Breast epithelium (tissue), 4 donors: ENCODE data around the gene JAKMIP2. TPM values are rescaled to one million over a fixed set of nuclear protein-coding genes. Genes with fewer than 3 reads are reported as not detected.

Experiments
- DNase-seq, 2 donors: peaks; one replicate each; pipeline ENCODE4 v3.0.0-alpha.2; 2019; ENCODE audit warnings: low spot score in 2 of 2
- H3K27ac ChIP-seq, 2 donors: fragments of 200-600 bp; sonication (generic) in 1 of 2; one replicate each; pipeline ENCODE4 v1.5.1; 2016 to 2019; ENCODE audit warnings: mild to moderate bottlenecking in 1 of 2
- H3K27me3 ChIP-seq, 2 donors: fragments of 200-600 bp; sonication (generic) in 1 of 2; one replicate each; pipeline versions ENCODE4 v1.5.1 to v1.6.0; 2017 to 2019; ENCODE audit warnings: control low read depth in 1 of 2, mild to moderate bottlenecking in 1 of 2
- H3K36me3 ChIP-seq: fragments of 200-600 bp; one replicate; pipeline ENCODE4 v1.5.1; 2019
- H3K4me1 ChIP-seq, 2 donors: fragments of 200-600 bp; sonication (generic); one replicate each; pipeline ENCODE4 v1.5.1; 2016 to 2019; ENCODE audit warnings: control low read depth in 1 of 2
- H3K4me3 ChIP-seq, 3 donors: fragments of 200-600 bp; sonication (generic); 1 replicate in 2 of 3; 2 replicates in 1 of 3; pipeline ENCODE4 v1.5.1; 2016 to 2019; ENCODE audit warnings: mild to moderate bottlenecking in 3 of 3, moderate library complexity in 2 of 3
- H3K9me3 ChIP-seq, 2 donors: fragments of 200-600 bp; sonication (generic) in 1 of 2; one replicate each; pipeline ENCODE4 v1.5.1; 2016 to 2019; ENCODE audit warnings: control low read depth in 1 of 2
- CTCF ChIP-seq, 3 donors: fragments of 450-650 bp; IDR thresholded peaks; one replicate each; pipeline ENCODE4 v1.5.1; 2016 to 2017; ENCODE audit warnings: antibody characterized with exemption in 3 of 3, mild to moderate bottlenecking in 3 of 3, moderate library complexity in 3 of 3
- POLR2A ChIP-seq: fragments of 450-650 bp; IDR thresholded peaks from one replicate; pipeline ENCODE4 v1.6.1; 2016; ENCODE audit warnings: antibody characterized with exemption, mild to moderate bottlenecking, moderate library complexity
- POLR2AphosphoS5 ChIP-seq, 3 donors: sonication (generic); formaldehyde crosslinking; IDR thresholded peaks; one replicate each; pipeline ENCODE4 v1.6.1; 2017; ENCODE audit warnings: antibody characterized with exemption in 3 of 3
- intact Hi-C: fragments of 100-400 bp; cut with DNase I; formaldehyde crosslinking; loops from one replicate; pipeline ENCODE4 v1.15.1; 2023; ENCODE audit warnings: low total_unique reads
- total RNA-seq, 3 donors: library from RNA; depleted of rRNA; stranded (reverse); fragments of >200 nt; gene quantifications; one replicate each; pipeline ENCODE4 v1.1.0, GENCODE V29; 2016

The JAKMIP2 gene
- total RNA-seq, 3 donors from 2014 or later, result under 0.01 to 0.73 (median 0.64) TPM

GRCh38 chr5:147575598-147575997, 206.9 kb downstream of the JAKMIP2 start:
- TF ChIP-seq POLR2A (no peak), CTCF (IDR thresholded peaks at IDR 0.05) (no peak), POLR2AphosphoS5 (IDR thresholded peaks at IDR 0.05) (no peak)
- Histone ChIP-seq H3K9me3 (no peaks in the 10 kb centered on the region), H3K27me3 (no peaks in the 10 kb centered on the region), H3K4me1 (no peaks in the 10 kb centered on the region), H3K27ac (no peak overlapping the region), H3K4me3 (no peak overlapping the region), H3K36me3 (no peaks in the 10 kb centered on the region)
- no peak for DNase-seq
- intact Hi-C loops, result no loop called here

GRCh38 chr5:147573211-147573610, 209.3 kb downstream of the JAKMIP2 start:
- intact Hi-C loops, result no loop called here
- TF ChIP-seq CTCF (IDR thresholded peaks at IDR 0.05) (no peak), POLR2A (no peak), POLR2AphosphoS5 (IDR thresholded peaks at IDR 0.05) (no peak)

GRCh38 chr5:147568710-147569406, 213.7 kb downstream of the JAKMIP2 start:
- Histone ChIP-seq H3K36me3 (no peaks in the 10 kb centered on the region), H3K4me1 (no peaks in the 10 kb centered on the region), H3K9me3 (no peaks in the 10 kb centered on the region), H3K4me3 (no peak overlapping the region), H3K27ac (no peak overlapping the region), H3K27me3 (no peaks in the 10 kb centered on the region)
- no peak for TF ChIP-seq POLR2AphosphoS5 (IDR thresholded peaks at IDR 0.05)
- TF ChIP-seq POLR2A, result no peak
- no peak for TF ChIP-seq CTCF (IDR thresholded peaks at IDR 0.05)
- no peak for DNase-seq
- intact Hi-C loops, result no loop called here

More at GRCh38 chr5:147573211-147573610, 209.3 kb downstream of the JAKMIP2 start:
- Histone ChIP-seq H3K27ac (no peak overlapping the region), H3K4me3 (no peak overlapping the region), H3K27me3 (no peaks in the 10 kb centered on the region), H3K9me3 (no peaks in the 10 kb centered on the region), H3K36me3 (no peaks in the 10 kb centered on the region), H3K4me1 (no peaks in the 10 kb centered on the region)
- DNase-seq, result no peak

- no peak for DNase-seq
- no peaks in the 10 kb centered on the region for H3K9me3 ChIP-seq
- H3K27ac ChIP-seq, result no peak overlapping the region
- intact Hi-C loops, result no loop called here
- H3K36me3 ChIP-seq, result no peaks in the 10 kb centered on the region
- no peak overlapping the region for H3K4me3 ChIP-seq
- H3K4me1 ChIP-seq, result no peaks in the 10 kb centered on the region
- TF ChIP-seq CTCF (IDR thresholded peaks at IDR 0.05) (no peak), POLR2A (no peak), POLR2AphosphoS5 (IDR thresholded peaks at IDR 0.05) (no peak)
- no peaks in the 10 kb centered on the region for H3K27me3 ChIP-seq
Measured at GRCh38 chr5:147567917-147568598, 214.5 kb downstream of the JAKMIP2 start.

- H3K9me3 ChIP-seq, result no peaks in the 10 kb centered on the region
- TF ChIP-seq POLR2AphosphoS5 (IDR thresholded peaks at IDR 0.05), result no peak
- TF ChIP-seq CTCF (IDR thresholded peaks at IDR 0.05), result no peak
- no peak for TF ChIP-seq POLR2A
- no peaks in the 10 kb centered on the region for H3K36me3 ChIP-seq
- H3K27ac ChIP-seq, result no peak overlapping the region
- no peaks in the 10 kb centered on the region for H3K4me1 ChIP-seq
- intact Hi-C loops, result no loop called here
- no peak for DNase-seq
- no peaks in the 10 kb centered on the region for H3K27me3 ChIP-seq
- H3K4me3 ChIP-seq, result no peak overlapping the region
Measured at GRCh38 chr5:147565524-147565923, 217.0 kb downstream of the JAKMIP2 start.
